ENCODE results near the gene CRTAC1. TPM values are rescaled to one million over a fixed set of nuclear protein-coding genes. Genes with fewer than 3 reads are reported as not detected.

CRTAC1 gene
- not detected in 2 replicates for total RNA-seq (2011; cell fraction: chromatin; rRNA removed; ENCODE audit: low replicate concordance)
- not detected in 2 replicates for total RNA-seq (2011; cell fraction: nucleolus; rRNA removed)
- total RNA-seq (2011; cell fraction: nucleoplasm; rRNA removed) = not detected in 2 replicates
- total RNA-seq (2014; rRNA removed) = not detected in 2 replicates
- total RNA-seq (2014; rRNA removed; fragmentation: Illumina TruSeq; extraction: Trizol) = not detected in 2 replicates
- total RNA-seq (2015; rRNA removed; fragmentation: Illumina TruSeq; extraction: Trizol) = not detected in 2 replicates
- total RNA-seq (2021) = 0.09 TPM in 1 of 2 replicates, not detected in the other
- polyA plus RNA-seq (2011; rRNA removed) = not detected in 2 replicates
- not detected in 2 replicates for polyA plus RNA-seq (2011; cell fraction: cytosol; rRNA removed)
- polyA plus RNA-seq (2011; cell fraction: nucleus; rRNA removed) = 0.06 TPM in 1 of 2 replicates, not detected in the other
- polyA plus RNA-seq (2012) = 0.07 TPM in 1 of 2 replicates, not detected in the other
- polyA plus RNA-seq (2014; fragmentation: Illumina TruSeq; extraction: Trizol) = not detected in 2 replicates
- not detected for polyA plus RNA-seq (2014; fragmentation: Nextera tagmentation; extraction: Ambion mirVana)
- not detected in 2 replicates for polyA plus RNA-seq (2014; rRNA removed)
- polyA minus RNA-seq (2011; rRNA and poly(A)+ RNA removed) = not detected in 2 replicates
- polyA minus RNA-seq (2011; cell fraction: cytosol; rRNA and poly(A)+ RNA removed) = not detected in 2 replicates
- not detected in 2 replicates for polyA minus RNA-seq (2011; cell fraction: nucleus; rRNA and poly(A)+ RNA removed)
- Bru-seq, nascent RNA = percentile 6 among the genes with signal in this experiment
- percentile 8 among the genes with signal in this experiment for BruChase-seq, experiment 1, labeled RNA remaining after a 2-hour chase
- BruChase-seq, experiment 2, labeled RNA remaining after a 6-hour chase = percentile 2 among the genes with signal in this experiment
- long read RNA-seq, experiment 1 = 0 reads
- long read RNA-seq, experiment 2 = 0 reads
- long read RNA-seq, experiment 3 = 0 reads

GRCh38 chr10:98030093-98030821 is at the start of gene CRTAC1:
TSS of gene CRTAC1 (minus strand) at chr10:98030621. CDS start at chr10:98030472, 149 bp downstream.
- peaks cover 0 to 22% of the 10 kb centered on the region in 2 experiments; a peak in 2 of 5 replicates for H3K27me3 ChIP-seq (ENCODE audit: control insufficient read depth in 2 of 2, insufficient read depth in 2 of 2, low read length in 2 of 2)
- FAIRE-seq = no peak

More at GRCh38 chr10:98030093-98030821, at the start of gene CRTAC1:
- H3K27ac ChIP-seq (ENCODE audit: extremely low read depth, low read depth, low read length) = no peak within 1 kb of the TSS
- H3K4me1 ChIP-seq (replicated peaks in 1 of 2; ENCODE audit: control insufficient read depth in 2 of 2, insufficient read depth in 2 of 2, low read length in 2 of 2) = no peaks in the 10 kb centered on the region; a peak in 1 of 5 replicates
- H4K20me1 ChIP-seq (replicated peaks; ENCODE audit: control insufficient read depth, insufficient read depth, low read length) = 0 out of 2 replicates have a peak, but pooled peaks cover 3% of the 10 kb centered on the region
- TF ChIP-seq, protein P1, sequence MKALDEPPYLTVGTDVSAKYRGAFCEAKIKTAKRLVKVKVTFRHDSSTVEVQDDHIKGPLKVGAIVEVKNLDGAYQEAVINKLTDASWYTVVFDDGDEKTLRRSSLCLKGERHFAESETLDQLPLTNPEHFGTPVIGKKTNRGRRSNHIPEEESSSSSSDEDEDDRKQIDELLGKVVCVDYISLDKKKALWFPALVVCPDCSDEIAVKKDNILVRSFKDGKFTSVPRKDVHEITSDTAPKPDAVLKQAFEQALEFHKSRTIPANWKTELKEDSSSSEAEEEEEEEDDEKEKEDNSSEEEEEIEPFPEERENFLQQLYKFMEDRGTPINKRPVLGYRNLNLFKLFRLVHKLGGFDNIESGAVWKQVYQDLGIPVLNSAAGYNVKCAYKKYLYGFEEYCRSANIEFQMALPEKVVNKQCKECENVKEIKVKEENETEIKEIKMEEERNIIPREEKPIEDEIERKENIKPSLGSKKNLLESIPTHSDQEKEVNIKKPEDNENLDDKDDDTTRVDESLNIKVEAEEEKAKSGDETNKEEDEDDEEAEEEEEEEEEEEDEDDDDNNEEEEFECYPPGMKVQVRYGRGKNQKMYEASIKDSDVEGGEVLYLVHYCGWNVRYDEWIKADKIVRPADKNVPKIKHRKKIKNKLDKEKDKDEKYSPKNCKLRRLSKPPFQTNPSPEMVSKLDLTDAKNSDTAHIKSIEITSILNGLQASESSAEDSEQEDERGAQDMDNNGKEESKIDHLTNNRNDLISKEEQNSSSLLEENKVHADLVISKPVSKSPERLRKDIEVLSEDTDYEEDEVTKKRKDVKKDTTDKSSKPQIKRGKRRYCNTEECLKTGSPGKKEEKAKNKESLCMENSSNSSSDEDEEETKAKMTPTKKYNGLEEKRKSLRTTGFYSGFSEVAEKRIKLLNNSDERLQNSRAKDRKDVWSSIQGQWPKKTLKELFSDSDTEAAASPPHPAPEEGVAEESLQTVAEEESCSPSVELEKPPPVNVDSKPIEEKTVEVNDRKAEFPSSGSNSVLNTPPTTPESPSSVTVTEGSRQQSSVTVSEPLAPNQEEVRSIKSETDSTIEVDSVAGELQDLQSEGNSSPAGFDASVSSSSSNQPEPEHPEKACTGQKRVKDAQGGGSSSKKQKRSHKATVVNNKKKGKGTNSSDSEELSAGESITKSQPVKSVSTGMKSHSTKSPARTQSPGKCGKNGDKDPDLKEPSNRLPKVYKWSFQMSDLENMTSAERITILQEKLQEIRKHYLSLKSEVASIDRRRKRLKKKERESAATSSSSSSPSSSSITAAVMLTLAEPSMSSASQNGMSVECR (CRISPR knock-in tag; IDR thresholded peaks at IDR 0.05) = no peak
- WGBS (ENCODE audit: insufficient coverage, low coverage, missing lambda C conversion rate) = 28% methylated on average over 13 of the region's 86 CpGs
- ChIA-PET POLR2A (no interaction called here), CTCF (ENCODE audit: low intra/inter-chr PET ratio) (no interaction called here)
- H3K79me2 ChIP-seq (ENCODE audit: control insufficient read depth, insufficient read depth, low read length) = no peaks in the 10 kb centered on the region
- ATAC-seq (no peak), DNase-seq (ENCODE audit: extremely low read depth in 1 of 4, low spot score in 3 of 4) (no peak)
- no peak within 1 kb of the TSS for H2AFZ ChIP-seq (ENCODE audit: low read depth, low read length)
- in situ Hi-C loops (cut with MboI) = no loop called here
- no peak within 1 kb of the TSS for H3K9ac ChIP-seq (ENCODE audit: insufficient read depth in 1 of 2, low read depth in 2 of 2, low read length in 2 of 2)
- H3K36me3 ChIP-seq (ENCODE audit: control insufficient read depth, insufficient read depth, low read length) = no peaks in the 10 kb centered on the region
- H3K4me3 ChIP-seq = no peak within 1 kb of the TSS
- intact Hi-C loops (cut with micrococcal nuclease) = no loop called here
- no TSS peak for BruUV-seq (replicated peaks)
- H3K9me1 ChIP-seq (ENCODE audit: control insufficient read depth, insufficient read depth, low read length) = no peaks in the 10 kb centered on the region
- no peak within 1 kb of the TSS for H3K4me2 ChIP-seq (ENCODE audit: insufficient read depth, low read length)
- no peaks in the 10 kb centered on the region for H3K9me3 ChIP-seq (replicated peaks; ENCODE audit: control insufficient read depth, insufficient read depth, low read depth, low read length)
